ENCODE measurements around the gene MCM8.

DNA sequence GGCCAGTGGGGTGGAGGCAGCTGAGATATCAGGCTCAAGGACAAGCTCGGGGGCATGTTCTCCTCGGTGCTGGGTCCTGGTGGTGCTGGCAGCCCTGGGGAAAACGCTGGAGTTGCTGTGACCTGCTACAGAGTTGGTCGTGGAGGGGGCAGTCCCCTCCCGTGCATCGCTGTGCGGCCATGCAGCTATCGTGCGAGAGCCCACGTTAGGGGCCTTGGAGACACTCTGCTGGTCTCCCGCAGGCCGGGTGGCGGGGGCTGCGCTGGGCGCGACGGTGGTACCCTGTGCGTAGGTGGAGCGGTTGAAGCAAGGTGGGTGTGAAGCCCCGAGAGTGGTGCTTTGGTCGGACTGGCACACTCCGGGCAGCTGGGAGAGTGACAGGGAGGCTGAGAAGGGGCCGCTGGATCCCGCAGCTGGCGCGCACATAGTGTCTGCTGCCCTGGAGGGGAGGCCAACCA, 91.4 kb downstream of the MCM8 start:
- TF ChIP-seq TAF1 (conservative IDR thresholded peaks at IDR 0.05) (no peak), SP1 (IDR thresholded peaks at IDR 0.05) (no peak), REST (IDR thresholded peaks at IDR 0.05) (no peak), YY1 (IDR thresholded peaks at IDR 0.05) (no peak), HNF4A (conservative IDR thresholded peaks at IDR 0.05) (no peak), EGR1 (IDR thresholded peaks at IDR 0.05; ENCODE audit: low read depth in 2 of 2) (no peak), JUND (IDR thresholded peaks at IDR 0.05) (no peak), RAD21 (IDR thresholded peaks at IDR 0.05) (no peak)
- TF ChIP-seq, protein P1, sequence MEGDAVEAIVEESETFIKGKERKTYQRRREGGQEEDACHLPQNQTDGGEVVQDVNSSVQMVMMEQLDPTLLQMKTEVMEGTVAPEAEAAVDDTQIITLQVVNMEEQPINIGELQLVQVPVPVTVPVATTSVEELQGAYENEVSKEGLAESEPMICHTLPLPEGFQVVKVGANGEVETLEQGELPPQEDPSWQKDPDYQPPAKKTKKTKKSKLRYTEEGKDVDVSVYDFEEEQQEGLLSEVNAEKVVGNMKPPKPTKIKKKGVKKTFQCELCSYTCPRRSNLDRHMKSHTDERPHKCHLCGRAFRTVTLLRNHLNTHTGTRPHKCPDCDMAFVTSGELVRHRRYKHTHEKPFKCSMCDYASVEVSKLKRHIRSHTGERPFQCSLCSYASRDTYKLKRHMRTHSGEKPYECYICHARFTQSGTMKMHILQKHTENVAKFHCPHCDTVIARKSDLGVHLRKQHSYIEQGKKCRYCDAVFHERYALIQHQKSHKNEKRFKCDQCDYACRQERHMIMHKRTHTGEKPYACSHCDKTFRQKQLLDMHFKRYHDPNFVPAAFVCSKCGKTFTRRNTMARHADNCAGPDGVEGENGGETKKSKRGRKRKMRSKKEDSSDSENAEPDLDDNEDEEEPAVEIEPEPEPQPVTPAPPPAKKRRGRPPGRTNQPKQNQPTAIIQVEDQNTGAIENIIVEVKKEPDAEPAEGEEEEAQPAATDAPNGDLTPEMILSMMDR (IDR thresholded peaks at IDR 0.05; ENCODE audit: low read depth, low read length, missing input control) = no peak
- TF ChIP-seq, protein P2, sequence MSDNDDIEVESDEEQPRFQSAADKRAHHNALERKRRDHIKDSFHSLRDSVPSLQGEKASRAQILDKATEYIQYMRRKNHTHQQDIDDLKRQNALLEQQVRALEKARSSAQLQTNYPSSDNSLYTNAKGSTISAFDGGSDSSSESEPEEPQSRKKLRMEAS (IDR thresholded peaks at IDR 0.05) = no peak

Data from liver (tissue), 3 donors.